HG03135 (cell line): Measurements from ENCODE around the gene IL5RA.

Experiments
- ATAC-seq: cut with Tn5 transposase; IDR thresholded peaks from one replicate; pipeline ENCODE4 v1.9.1; 2021; ENCODE audit warnings: mild to moderate bottlenecking, moderate library complexity; ENCODE audit not compliant: unreplicated experiment

IL5RA gene

GRCh38 chr3:3066910-3067309, 43.3 kb downstream of the IL5RA start:
- no peak for ATAC-seq

GRCh38 chr3:3066378-3066777, 43.8 kb downstream of the IL5RA start:
- ATAC-seq = no peak

GRCh38 chr3:3065876-3066275, 44.3 kb downstream of the IL5RA start:
- ATAC-seq = no peak

- no peak for ATAC-seq
These were observed 45.9 kb downstream of the IL5RA start for GRCh38 chr3:3064297-3064696.

- no peak for ATAC-seq
These were observed 50.5 kb downstream of the IL5RA start for GRCh38 chr3:3059645-3060044.

- no peak for ATAC-seq
These were observed 56.2 kb downstream of the IL5RA start for GRCh38 chr3:3053974-3054373.

- ATAC-seq = no peak
These were observed 71.8 kb downstream of the IL5RA start for GRCh38 chr3:3038201-3038991.

- no peak for ATAC-seq
These were observed 73.0 kb downstream of the IL5RA start for GRCh38 chr3:3037156-3037555.

- no peak for ATAC-seq
These were observed 78.8 kb downstream of the IL5RA start for GRCh38 chr3:3031326-3031725.

- ATAC-seq = peak; percentile 94
These were observed 82.1 kb downstream of the IL5RA start for GRCh38 chr3:3027976-3028567.

GRCh38 chr3:3023111-3023745, 86.9 kb downstream of the IL5RA start:
- no peak for ATAC-seq

- ATAC-seq = no peak
These were observed 90.0 kb downstream of the IL5RA start for GRCh38 chr3:3020209-3020608.
